ENCODE measurements around the gene NXF3. TPM values are rescaled to one million over a fixed set of nuclear protein-coding genes. Genes with fewer than 3 reads are reported as not detected.
"Not testable (repeated sequence)": the region's sequence is repeated elsewhere in the genome, so short reads cannot be mapped to it uniquely, and the experiment has no call there.

Gene NXF3
- total and polyA plus RNA-seq, 4 donors: 0.33 to 1.5 (median 0.94) TPM

DNA sequence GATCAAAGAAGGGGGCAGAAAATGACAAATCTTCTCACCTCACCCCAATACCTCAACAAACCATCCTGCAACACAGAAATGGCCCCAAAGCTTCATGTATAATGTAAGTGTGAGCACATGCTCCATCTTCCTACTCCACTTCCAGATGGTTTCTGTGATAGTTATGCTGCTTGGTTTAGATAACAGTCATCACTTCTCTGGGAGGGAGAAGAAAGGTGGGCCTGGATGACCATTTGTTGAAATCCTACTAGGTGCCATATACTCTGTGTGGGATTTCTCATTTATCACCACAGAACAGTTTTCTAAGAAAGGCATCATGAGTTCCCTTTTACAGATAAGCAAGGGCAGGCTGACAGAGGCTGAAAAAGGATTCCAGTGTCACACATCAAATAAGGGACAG, 31.3 kb upstream of the NXF3 start:
- Histone ChIP-seq H3K27me3 (ENCODE audit: control insufficient read depth in 4 of 4, insufficient read depth in 4 of 4, low read length in 3 of 4) (no peaks in the 10 kb centered on the region), H3K9me3 (ENCODE audit: control insufficient read depth in 4 of 4, low read length in 3 of 4) (peaks cover 0 to 3% (median 0%) of the 10 kb centered on the region in 4 donors), H3K4me1 (ENCODE audit: control insufficient read depth in 4 of 4, insufficient read depth in 4 of 4, low read length in 3 of 4) (no peaks in the 10 kb centered on the region), H3K9ac (ENCODE audit: low read depth in 1 of 2, low read length in 2 of 2) (no peak overlapping the region), H3K4me3 (ENCODE audit: low read depth in 1 of 3, low read length in 3 of 3) (no peak overlapping the region), H3K27ac (ENCODE audit: low read depth in 1 of 2, low read length in 2 of 2) (no peak overlapping the region), H3K36me3 (ENCODE audit: control insufficient read depth in 4 of 4, insufficient read depth in 3 of 4, low read depth in 1 of 4, low read length in 3 of 4) (no peaks in the 10 kb centered on the region)
- TF ChIP-seq GABPA (IDR thresholded peaks at IDR 0.05 in 1 of 2, conservative IDR thresholded peaks at IDR 0.05 in 1 of 2): no peak
- no peak for TF ChIP-seq RXRA (IDR thresholded peaks at IDR 0.05)
- no peak for DNase-seq (ENCODE audit: low spot score)

DNA sequence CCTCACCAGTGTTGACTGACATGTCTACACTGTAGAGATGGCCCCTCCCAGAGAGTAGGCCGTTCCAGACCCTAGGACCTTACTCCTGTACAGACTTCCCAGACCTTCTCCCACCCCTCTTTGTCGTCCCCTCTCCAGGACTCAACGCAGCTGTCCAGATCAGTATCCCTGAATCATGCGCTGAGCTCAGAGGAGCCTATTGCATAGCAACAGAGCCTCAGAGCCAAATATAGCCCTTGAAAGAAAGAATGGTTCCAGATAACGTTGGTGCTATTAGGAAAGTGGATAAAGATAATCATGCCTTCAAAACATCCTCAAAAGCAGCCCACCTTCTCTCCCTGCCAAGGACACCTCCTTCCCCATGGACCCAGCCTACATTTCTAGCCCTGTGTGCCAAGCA, 27.8 kb upstream of the NXF3 start:
- Histone ChIP-seq H3K4me3 (ENCODE audit: low read depth in 1 of 3, low read length in 3 of 3) (no peak overlapping the region), H3K9ac (ENCODE audit: low read depth in 1 of 2, low read length in 2 of 2) (no peak overlapping the region), H3K9me3 (ENCODE audit: control insufficient read depth in 4 of 4, low read length in 3 of 4) (peaks cover 0 to 3% (median 0%) of the 10 kb centered on the region in 4 donors), H3K4me1 (ENCODE audit: control insufficient read depth in 4 of 4, insufficient read depth in 4 of 4, low read length in 3 of 4) (no peaks in the 10 kb centered on the region), H3K27ac (ENCODE audit: low read depth in 1 of 2, low read length in 2 of 2) (no peak overlapping the region), H3K36me3 (ENCODE audit: control insufficient read depth in 4 of 4, insufficient read depth in 3 of 4, low read depth in 1 of 4, low read length in 3 of 4) (no peaks in the 10 kb centered on the region), H3K27me3 (ENCODE audit: control insufficient read depth in 4 of 4, insufficient read depth in 4 of 4, low read length in 3 of 4) (no peaks in the 10 kb centered on the region)
- WGBS: 92% methylated on average over 5 of the region's 5 CpGs
- TF ChIP-seq, protein P1, sequence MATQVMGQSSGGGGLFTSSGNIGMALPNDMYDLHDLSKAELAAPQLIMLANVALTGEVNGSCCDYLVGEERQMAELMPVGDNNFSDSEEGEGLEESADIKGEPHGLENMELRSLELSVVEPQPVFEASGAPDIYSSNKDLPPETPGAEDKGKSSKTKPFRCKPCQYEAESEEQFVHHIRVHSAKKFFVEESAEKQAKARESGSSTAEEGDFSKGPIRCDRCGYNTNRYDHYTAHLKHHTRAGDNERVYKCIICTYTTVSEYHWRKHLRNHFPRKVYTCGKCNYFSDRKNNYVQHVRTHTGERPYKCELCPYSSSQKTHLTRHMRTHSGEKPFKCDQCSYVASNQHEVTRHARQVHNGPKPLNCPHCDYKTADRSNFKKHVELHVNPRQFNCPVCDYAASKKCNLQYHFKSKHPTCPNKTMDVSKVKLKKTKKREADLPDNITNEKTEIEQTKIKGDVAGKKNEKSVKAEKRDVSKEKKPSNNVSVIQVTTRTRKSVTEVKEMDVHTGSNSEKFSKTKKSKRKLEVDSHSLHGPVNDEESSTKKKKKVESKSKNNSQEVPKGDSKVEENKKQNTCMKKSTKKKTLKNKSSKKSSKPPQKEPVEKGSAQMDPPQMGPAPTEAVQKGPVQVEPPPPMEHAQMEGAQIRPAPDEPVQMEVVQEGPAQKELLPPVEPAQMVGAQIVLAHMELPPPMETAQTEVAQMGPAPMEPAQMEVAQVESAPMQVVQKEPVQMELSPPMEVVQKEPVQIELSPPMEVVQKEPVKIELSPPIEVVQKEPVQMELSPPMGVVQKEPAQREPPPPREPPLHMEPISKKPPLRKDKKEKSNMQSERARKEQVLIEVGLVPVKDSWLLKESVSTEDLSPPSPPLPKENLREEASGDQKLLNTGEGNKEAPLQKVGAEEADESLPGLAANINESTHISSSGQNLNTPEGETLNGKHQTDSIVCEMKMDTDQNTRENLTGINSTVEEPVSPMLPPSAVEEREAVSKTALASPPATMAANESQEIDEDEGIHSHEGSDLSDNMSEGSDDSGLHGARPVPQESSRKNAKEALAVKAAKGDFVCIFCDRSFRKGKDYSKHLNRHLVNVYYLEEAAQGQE (IDR thresholded peaks at IDR 0.05): no peak
- TF ChIP-seq FOXA2 (IDR thresholded peaks at IDR 0.05): no peak
- TF ChIP-seq GABPA (IDR thresholded peaks at IDR 0.05 in 1 of 2, conservative IDR thresholded peaks at IDR 0.05 in 1 of 2): no peak
- no peak for TF ChIP-seq RXRA (IDR thresholded peaks at IDR 0.05)
- TF ChIP-seq NR2F2 (IDR thresholded peaks at IDR 0.05): no peak
- no peak for TF ChIP-seq FOXA1 (IDR thresholded peaks at IDR 0.05)
- TF ChIP-seq, protein P2, sequence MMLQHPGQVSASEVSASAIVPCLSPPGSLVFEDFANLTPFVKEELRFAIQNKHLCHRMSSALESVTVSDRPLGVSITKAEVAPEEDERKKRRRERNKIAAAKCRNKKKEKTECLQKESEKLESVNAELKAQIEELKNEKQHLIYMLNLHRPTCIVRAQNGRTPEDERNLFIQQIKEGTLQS (IDR thresholded peaks at IDR 0.05): no peak
- TF ChIP-seq SP1 (IDR thresholded peaks at IDR 0.05): no peak
- no peak for TF ChIP-seq RAD21 (IDR thresholded peaks at IDR 0.05)
- no peak for TF ChIP-seq HNF4A (conservative IDR thresholded peaks at IDR 0.05)
- TF ChIP-seq, protein P3, sequence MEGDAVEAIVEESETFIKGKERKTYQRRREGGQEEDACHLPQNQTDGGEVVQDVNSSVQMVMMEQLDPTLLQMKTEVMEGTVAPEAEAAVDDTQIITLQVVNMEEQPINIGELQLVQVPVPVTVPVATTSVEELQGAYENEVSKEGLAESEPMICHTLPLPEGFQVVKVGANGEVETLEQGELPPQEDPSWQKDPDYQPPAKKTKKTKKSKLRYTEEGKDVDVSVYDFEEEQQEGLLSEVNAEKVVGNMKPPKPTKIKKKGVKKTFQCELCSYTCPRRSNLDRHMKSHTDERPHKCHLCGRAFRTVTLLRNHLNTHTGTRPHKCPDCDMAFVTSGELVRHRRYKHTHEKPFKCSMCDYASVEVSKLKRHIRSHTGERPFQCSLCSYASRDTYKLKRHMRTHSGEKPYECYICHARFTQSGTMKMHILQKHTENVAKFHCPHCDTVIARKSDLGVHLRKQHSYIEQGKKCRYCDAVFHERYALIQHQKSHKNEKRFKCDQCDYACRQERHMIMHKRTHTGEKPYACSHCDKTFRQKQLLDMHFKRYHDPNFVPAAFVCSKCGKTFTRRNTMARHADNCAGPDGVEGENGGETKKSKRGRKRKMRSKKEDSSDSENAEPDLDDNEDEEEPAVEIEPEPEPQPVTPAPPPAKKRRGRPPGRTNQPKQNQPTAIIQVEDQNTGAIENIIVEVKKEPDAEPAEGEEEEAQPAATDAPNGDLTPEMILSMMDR (IDR thresholded peaks at IDR 0.05; ENCODE audit: low read depth, low read length, missing input control): no peak
- DNase-seq (ENCODE audit: low spot score): no peak

DNA sequence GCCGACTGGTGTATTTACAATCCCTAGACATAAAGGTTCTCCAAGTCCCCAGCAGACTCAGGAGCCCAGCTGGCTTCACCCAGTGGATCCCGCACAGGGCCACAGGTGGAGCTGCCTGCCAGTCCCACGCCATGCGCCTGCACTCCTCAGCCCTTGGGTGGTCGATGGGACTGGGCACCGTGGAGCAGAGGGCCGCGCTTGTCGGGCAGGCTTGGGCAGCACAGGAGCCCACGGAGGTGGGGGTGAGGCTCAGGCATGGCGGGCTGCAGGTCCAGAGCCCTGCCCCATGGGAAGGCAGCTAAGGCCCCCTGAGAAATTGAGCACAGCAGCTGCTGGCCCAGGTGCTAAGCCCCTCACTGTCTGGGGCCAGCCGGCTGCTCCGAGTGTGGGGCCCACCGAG, 24.0 kb upstream of the NXF3 start:
- not testable (repeated sequence) for DNase-seq (ENCODE audit: low spot score); H3K4me1 ChIP-seq (ENCODE audit: control insufficient read depth in 4 of 4, insufficient read depth in 4 of 4, low read length in 3 of 4); H3K4me3 ChIP-seq (ENCODE audit: low read depth in 1 of 3, low read length in 3 of 3); H3K9ac ChIP-seq (ENCODE audit: low read depth in 1 of 2, low read length in 2 of 2); H3K9me3 ChIP-seq (ENCODE audit: control insufficient read depth in 4 of 4, low read length in 3 of 4); H3K27me3 ChIP-seq (ENCODE audit: control insufficient read depth in 4 of 4, insufficient read depth in 4 of 4, low read length in 3 of 4); H3K27ac ChIP-seq (ENCODE audit: low read depth in 1 of 2, low read length in 2 of 2); H3K36me3 ChIP-seq (ENCODE audit: control insufficient read depth in 4 of 4, insufficient read depth in 3 of 4, low read depth in 1 of 4, low read length in 3 of 4)
- 97% methylated on average over 14 of the region's 14 CpGs for WGBS

DNA sequence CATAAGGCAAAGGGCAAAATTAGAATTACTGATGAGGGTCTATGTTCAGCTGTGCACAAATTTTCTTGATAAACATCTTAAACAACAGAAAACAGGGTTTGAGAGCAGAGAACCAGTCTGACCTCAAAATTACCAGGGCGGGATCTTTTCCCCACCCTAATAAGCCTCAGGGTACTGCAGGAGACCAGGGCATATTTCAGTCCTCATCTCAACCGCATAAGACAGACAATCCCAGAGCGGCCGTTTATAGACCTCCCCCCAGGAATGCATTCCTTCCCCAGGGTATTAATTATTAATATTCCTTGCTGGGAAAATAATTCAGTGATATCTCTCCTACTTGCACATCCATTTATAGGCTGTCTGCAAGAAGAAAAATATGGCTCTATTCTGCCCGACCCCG, 16.6 kb upstream of the NXF3 start:
- not testable (repeated sequence) for H3K4me3 ChIP-seq (ENCODE audit: low read depth in 1 of 3, low read length in 3 of 3); H3K36me3 ChIP-seq (ENCODE audit: control insufficient read depth in 4 of 4, insufficient read depth in 3 of 4, low read depth in 1 of 4, low read length in 3 of 4); H3K4me1 ChIP-seq (ENCODE audit: control insufficient read depth in 4 of 4, insufficient read depth in 4 of 4, low read length in 3 of 4); H3K9me3 ChIP-seq (ENCODE audit: control insufficient read depth in 4 of 4, low read length in 3 of 4); H3K9ac ChIP-seq (ENCODE audit: low read depth in 1 of 2, low read length in 2 of 2); H3K27ac ChIP-seq (ENCODE audit: low read depth in 1 of 2, low read length in 2 of 2); DNase-seq (ENCODE audit: low spot score); H3K27me3 ChIP-seq (ENCODE audit: control insufficient read depth in 4 of 4, insufficient read depth in 4 of 4, low read length in 3 of 4)
- WGBS: 79% methylated on average over 6 of the region's 6 CpGs

Measured in liver (tissue), 9 donors.